Heart left ventricle (tissue), 16 donors: ENCODE results near the gene SDHAF4. TPM values are rescaled to one million over a fixed set of nuclear protein-coding genes. Genes with fewer than 3 reads are reported as not detected.

Experiments
- ATAC-seq, 4 donors: fragments of 200-7000 bp; cut with Tn5 transposase; one replicate each; pipeline ENCODE4 v1.9.1; 2020 to 2022; ENCODE audit warnings: moderate library complexity in 4 of 4, mild to moderate bottlenecking in 3 of 4, moderate number of reproducible peaks in 1 of 4
- DNase-seq, 5 donors: peaks; one replicate each; pipeline ENCODE4 v3.0.0-alpha.2; 2020
- H3K27ac ChIP-seq, 12 donors: fragments of 200-600 bp; sonication (generic) in 4 of 12; one replicate each; pipeline versions ENCODE4 v1.5.0 to v1.8.0; 2016 to 2022; ENCODE audit warnings: mild to moderate bottlenecking in 2 of 12
- H3K27me3 ChIP-seq, 9 donors: fragments of 200-600 bp; sonication (generic) in 2 of 9; one replicate each; pipeline versions ENCODE4 v1.5.1 to v1.8.0; 2016 to 2022; ENCODE audit warnings: mild to moderate bottlenecking in 3 of 9
- H3K36me3 ChIP-seq, 9 donors: fragments of 200-600 bp; sonication (generic) in 2 of 9; one replicate each; pipeline versions ENCODE4 v1.5.0 to v1.8.0; 2018 to 2022; ENCODE audit warnings: mild to moderate bottlenecking in 2 of 9
- H3K4me1 ChIP-seq, 12 donors: fragments of 200-600 bp; sonication (generic) in 4 of 12; one replicate each; pipeline versions ENCODE4 v1.5.0 to v1.8.0; 2016 to 2022; ENCODE audit warnings: mild to moderate bottlenecking in 3 of 12
- H3K4me3 ChIP-seq, 12 donors: fragments of 200-600 bp; sonication (generic) in 4 of 12; one replicate each; pipeline versions ENCODE4 v1.5.0 to v1.8.0; 2017 to 2022; ENCODE audit warnings: mild to moderate bottlenecking in 9 of 12, moderate library complexity in 4 of 12
- H3K9me3 ChIP-seq, 12 donors: fragments of 200-600 bp; sonication (generic) in 4 of 12; one replicate each; pipeline versions ENCODE4 v1.5.0 to v1.8.0; 2016 to 2022; ENCODE audit warnings: mild to moderate bottlenecking in 1 of 12
- CTCF ChIP-seq, 12 donors: fragments of 200-600 bp; sonication (generic) in 4 of 12; IDR thresholded peaks; one replicate each; pipeline versions ENCODE4 v1.5.0 to v1.8.0; 2018 to 2022; ENCODE audit warnings: antibody characterized with exemption in 12 of 12, mild to moderate bottlenecking in 5 of 12
- POLR2A ChIP-seq, 2 donors: fragments of 450-650 bp; IDR thresholded peaks; one replicate each; pipeline ENCODE4 v1.6.1; 2017; ENCODE audit warnings: antibody characterized with exemption in 2 of 2, mild to moderate bottlenecking in 2 of 2, moderate library complexity in 2 of 2
- WGBS, 4 donors: extraction: QIAGEN DNeasy Blood & Tissue Kit in 2 of 4; methylation state at CpG; one replicate each; pipeline versions ENCODE4 v1.1.5 to v1.1.7; 2013 to 2018; 5-methylcytosine and 5-hydroxymethylcytosine counted together
- intact Hi-C, 10 donors: fragments of 100-400 bp; cut with DNase I; formaldehyde crosslinking; loops; one replicate each; pipeline versions ENCODE4 v1.11.1 to v1.14.2; 2022
- polyA plus RNA-seq, 2 donors: library from polyadenylated mRNA; stranded (reverse); fragments of 200-250 nt; gene quantifications; one replicate each; pipeline ENCODE4 v1.2.3, GENCODE V29; 2013
- total RNA-seq, 9 donors: library from RNA; depleted of rRNA in 2 of 9; stranded (reverse); fragments of >200 nt in 2 of 9; fragmentation: NEBNext Ultra II Directional in 3 of 9; extraction: Animal tissue kit (Norgen Biotek cat#: 25700) in 3 of 9; gene quantifications; one replicate each; pipeline versions ENCODE4 v1.1.0 to v1.2.4, GENCODE V29; 2016 to 2023
- donor health status: ischemic (EF 13 %, LVEDD 7.1; RV severe dilation, severe dysfunction).
- donor health status: healthy with polysubstance abuse.
- donor health status: DM: no; HTN: yes; CAD: no.
- donor health status: DM: no; HTN: no; CAD: no.
- donor health status: ischemic (EF 25% LVEDD 6.9; RV normal size, moderate dysfunction).
- donor health status: ischemic (EF 25% LVEDD 5.7; RV mildly dilated, moderate dysfunction).
- donor health status: healthy.
- donor health status: DM: yes; HTN: yes; CAD: no.
- donor health status: ischemic (EF 35%, LVEDD 5.7; RV mildly dilated, moderate dysfunction).
- donor health status: nonischemic (EF 11% LVEDD 7.7; RV severe dilation, severe dysfunction).
- donor health status: DM: yes; HTN: yes; CAD: no.
- donor health status: PGD.
- donor health status: ischemic (EF 29% LVEDD 5.4; RV normal size, mild dysfunction).
- donor health status: nonischemic (EF 23%, LVEDD 6.1; RV moderate dilation, normal function).

The SDHAF4 gene
- total and polyA plus RNA-seq, 11 donors, result 7.4 to 32.5 (median 14.3) TPM

- no peaks in the 10 kb centered on the region for H3K9me3 ChIP-seq
- 84 to 91% (median 90%) methylated on average over 5 of the region's 5 CpGs for WGBS, 4 donors
- H3K36me3 ChIP-seq, result peaks cover 0 to 77% (median 15%) of the 10 kb centered on the region in 9 donors
- H3K4me1 ChIP-seq, result no peaks in the 10 kb centered on the region
- intact Hi-C loops, result no loop called here
- H3K4me3 ChIP-seq, result no peak overlapping the region
- DNase-seq (no peak), ATAC-seq (no peak)
- no peak overlapping the region for H3K27ac ChIP-seq
- no peaks in the 10 kb centered on the region for H3K27me3 ChIP-seq
- TF ChIP-seq POLR2A (IDR thresholded peaks at IDR 0.05) (no peak), CTCF (IDR thresholded peaks at IDR 0.05) (no peak)
Observed at GRCh38 chr6:70527071-70527737, 39.5 kb upstream of the SDHAF4 start.

- H3K27ac ChIP-seq, result no peak overlapping the region
- intact Hi-C loops, result no loop called here
- 95 to 99% (median 97%) methylated on average over 2 of the region's 2 CpGs for WGBS, 4 donors
- TF ChIP-seq POLR2A (IDR thresholded peaks at IDR 0.05) (no peak), CTCF (IDR thresholded peaks at IDR 0.05) (no peak)
- DNase-seq, result no peak
- H3K27me3 ChIP-seq, result no peaks in the 10 kb centered on the region
- H3K36me3 ChIP-seq, result peaks cover 0 to 88% (median 25%) of the 10 kb centered on the region in 9 donors
- H3K4me3 ChIP-seq, result no peak overlapping the region
- no peaks in the 10 kb centered on the region for H3K9me3 ChIP-seq
- no peak for ATAC-seq
- no peaks in the 10 kb centered on the region for H3K4me1 ChIP-seq
Observed at GRCh38 chr6:70530023-70530422, 36.7 kb upstream of the SDHAF4 start.

- H3K9me3 ChIP-seq, result no peaks in the 10 kb centered on the region
- intact Hi-C loops, result no loop called here
- H3K27me3 ChIP-seq, result no peaks in the 10 kb centered on the region
- no peak for TF ChIP-seq POLR2A (IDR thresholded peaks at IDR 0.05)
- TF ChIP-seq CTCF (IDR thresholded peaks at IDR 0.05), result no peak
- no peaks in the 10 kb centered on the region for H3K4me1 ChIP-seq
- 93 to 100% (median 96%) methylated on average over 1 of the region's 1 CpG for WGBS, 4 donors
- H3K4me3 ChIP-seq, result no peak overlapping the region
- DNase-seq, result no peak
- no peak overlapping the region for H3K27ac ChIP-seq
- ATAC-seq, result no peak
- peaks cover 0 to 88% (median 23%) of the 10 kb centered on the region in 9 donors for H3K36me3 ChIP-seq
Observed at GRCh38 chr6:70531133-70531532, 35.6 kb upstream of the SDHAF4 start.

GRCh38 chr6:70537266-70537665 lies 29.5 kb upstream of the SDHAF4 start:
- no peaks in the 10 kb centered on the region for H3K27me3 ChIP-seq
- DNase-seq (no peak), ATAC-seq (no peak)
- peaks cover 0 to 86% (median 22%) of the 10 kb centered on the region in 9 donors for H3K36me3 ChIP-seq
- no peak overlapping the region for H3K4me3 ChIP-seq
- no peaks in the 10 kb centered on the region for H3K9me3 ChIP-seq
- no peak overlapping the region for H3K27ac ChIP-seq
- H3K4me1 ChIP-seq, result peaks cover 0 to 6% (median 0%) of the 10 kb centered on the region in 12 donors
- intact Hi-C loops, result no loop called here
- 83 to 89% (median 85%) methylated on average over 1 of the region's 1 CpG for WGBS, 4 donors
- no peak for TF ChIP-seq POLR2A (IDR thresholded peaks at IDR 0.05)
- no peak for TF ChIP-seq CTCF (IDR thresholded peaks at IDR 0.05)
